BLaER1 (cell line): Measurements from ENCODE around the gene PAX6.

ENCODE experiments used
- H3K27ac ChIP-seq: shearing (Covaris generic); formaldehyde crosslinking; 2 replicates; pipeline ENCODE4 v1.8.1; 2022
- H3K27me3 ChIP-seq: shearing (Covaris generic); formaldehyde crosslinking; 2 replicates; pipeline ENCODE4 v1.8.1; 2022
- H3K36me3 ChIP-seq: shearing (Covaris generic); formaldehyde crosslinking; 2 replicates; pipeline ENCODE4 v1.8.1; 2022
- H3K4me1 ChIP-seq: shearing (Covaris generic); formaldehyde crosslinking; 2 replicates; pipeline ENCODE4 v1.8.1; 2022
- H3K4me2 ChIP-seq: shearing (Covaris generic); formaldehyde crosslinking; 2 replicates; pipeline ENCODE4 v1.8.1; 2022
- H3K4me3 ChIP-seq: shearing (Covaris generic); formaldehyde crosslinking; 2 replicates; pipeline ENCODE4 v1.8.1; 2022
- H3K9ac ChIP-seq: shearing (Covaris generic); formaldehyde crosslinking; 2 replicates; pipeline ENCODE4 v1.8.1; 2022
- H3K9me3 ChIP-seq: shearing (Covaris generic); formaldehyde crosslinking; 2 replicates; pipeline ENCODE4 v1.8.1; 2022
- H4K20me1 ChIP-seq: shearing (Covaris generic); formaldehyde crosslinking; 2 replicates; pipeline ENCODE4 v1.8.1; 2022
- Cebpa-rat ChIP-seq: shearing (Covaris generic); IDR thresholded peaks from 2 replicates; pipeline ENCODE4 v1.8.1; 2022

PAX6 gene

GRCh38 chr11:31810779-31811647, at the start of gene PAX6:
TSS of gene PAX6 (minus strand) at chr11:31811322. CDS start at chr11:31806411, 4,911 bp downstream.
- H3K9me3 ChIP-seq: peaks cover 63% of the 10 kb centered on the region
- H3K27me3 ChIP-seq: peaks cover 100% of the 10 kb centered on the region
- no peaks in the 10 kb centered on the region for H3K36me3 ChIP-seq
- peaks cover 75% of the 10 kb centered on the region for H4K20me1 ChIP-seq
- no peak within 1 kb of the TSS for H3K27ac ChIP-seq
- H3K4me2 ChIP-seq: peak within 1 kb of the TSS; percentile 61
- peak within 1 kb of the TSS; percentile 52 for H3K4me3 ChIP-seq
- peaks cover 11% of the 10 kb centered on the region; the same call in 1 of the 2 replicates for H3K4me1 ChIP-seq
- no peak within 1 kb of the TSS for H3K9ac ChIP-seq
- no peak for TF ChIP-seq Cebpa-rat

- H3K9ac ChIP-seq: no peak overlapping the region
- no peak for TF ChIP-seq Cebpa-rat
- no peak overlapping the region for H3K4me3 ChIP-seq
- no peaks in the 10 kb centered on the region; the same call in 1 of the 2 replicates for H3K9me3 ChIP-seq
- H3K27ac ChIP-seq: no peak overlapping the region
- no peaks in the 10 kb centered on the region for H4K20me1 ChIP-seq
- no peaks in the 10 kb centered on the region for H3K4me1 ChIP-seq
- H3K27me3 ChIP-seq: no peaks in the 10 kb centered on the region
- no peaks in the 10 kb centered on the region for H3K36me3 ChIP-seq
- H3K4me2 ChIP-seq: no peak overlapping the region
Measured at GRCh38 chr11:31860391-31860790, 49.3 kb upstream of the PAX6 start.

GRCh38 chr11:31856248-31856647, 45.1 kb upstream of the PAX6 start:
- no peaks in the 10 kb centered on the region for H3K36me3 ChIP-seq
- no peak for TF ChIP-seq Cebpa-rat
- no peaks in the 10 kb centered on the region for H3K4me1 ChIP-seq
- H4K20me1 ChIP-seq: no peaks in the 10 kb centered on the region
- no peaks in the 10 kb centered on the region for H3K9me3 ChIP-seq
- no peak overlapping the region for H3K4me3 ChIP-seq
- H3K9ac ChIP-seq: no peak overlapping the region
- H3K27ac ChIP-seq: no peak overlapping the region
- H3K27me3 ChIP-seq: no peaks in the 10 kb centered on the region
- H3K4me2 ChIP-seq: no peak overlapping the region

GRCh38 chr11:31855466-31855865, 44.3 kb upstream of the PAX6 start:
- Histone ChIP-seq H3K4me3 (no peak overlapping the region), H3K4me1 (no peaks in the 10 kb centered on the region), H3K36me3 (no peaks in the 10 kb centered on the region), H3K9me3 (no peaks in the 10 kb centered on the region), H3K27ac (no peak overlapping the region), H3K27me3 (no peaks in the 10 kb centered on the region), H4K20me1 (no peaks in the 10 kb centered on the region), H3K4me2 (no peak overlapping the region), H3K9ac (no peak overlapping the region)
- no peak for TF ChIP-seq Cebpa-rat

- no peak overlapping the region for H3K4me2 ChIP-seq
Measured at GRCh38 chr11:31850365-31850764, 39.2 kb upstream of the PAX6 start.

GRCh38 chr11:31847761-31848160, 36.6 kb upstream of the PAX6 start:
- H3K9ac ChIP-seq: no peak overlapping the region
- H3K36me3 ChIP-seq: no peaks in the 10 kb centered on the region
- no peak overlapping the region for H3K4me2 ChIP-seq
- no peaks in the 10 kb centered on the region for H3K4me1 ChIP-seq
- no peak overlapping the region for H3K4me3 ChIP-seq
- no peaks in the 10 kb centered on the region for H3K27me3 ChIP-seq
- no peaks in the 10 kb centered on the region for H3K9me3 ChIP-seq
- H4K20me1 ChIP-seq: no peaks in the 10 kb centered on the region
- H3K27ac ChIP-seq: no peak overlapping the region
- TF ChIP-seq Cebpa-rat: no peak

More at GRCh38 chr11:31850365-31850764, 39.2 kb upstream of the PAX6 start:
- Histone ChIP-seq H3K4me3 (no peak overlapping the region), H3K27ac (no peak overlapping the region), H3K36me3 (no peaks in the 10 kb centered on the region), H3K4me1 (no peaks in the 10 kb centered on the region), H3K9ac (no peak overlapping the region), H3K27me3 (no peaks in the 10 kb centered on the region), H4K20me1 (no peaks in the 10 kb centered on the region), H3K9me3 (no peaks in the 10 kb centered on the region)
- TF ChIP-seq Cebpa-rat: no peak

GRCh38 chr11:31845331-31845730, 34.2 kb upstream of the PAX6 start:
- Histone ChIP-seq H3K4me2 (no peak overlapping the region), H3K36me3 (no peaks in the 10 kb centered on the region), H3K27me3 (no peaks in the 10 kb centered on the region), H3K4me1 (no peaks in the 10 kb centered on the region), H3K27ac (no peak overlapping the region), H3K9me3 (no peaks in the 10 kb centered on the region), H3K4me3 (no peak overlapping the region), H3K9ac (no peak overlapping the region), H4K20me1 (no peaks in the 10 kb centered on the region)
- no peak for TF ChIP-seq Cebpa-rat

GRCh38 chr11:31844351-31844750, 33.2 kb upstream of the PAX6 start:
- H3K9ac ChIP-seq: no peak overlapping the region
- no peaks in the 10 kb centered on the region for H3K27me3 ChIP-seq
- no peak for TF ChIP-seq Cebpa-rat
- no peaks in the 10 kb centered on the region for H3K9me3 ChIP-seq
- H3K36me3 ChIP-seq: no peaks in the 10 kb centered on the region
- H3K27ac ChIP-seq: no peak overlapping the region
- no peaks in the 10 kb centered on the region for H4K20me1 ChIP-seq
- H3K4me1 ChIP-seq: no peaks in the 10 kb centered on the region
- H3K4me3 ChIP-seq: no peak overlapping the region
- H3K4me2 ChIP-seq: no peak overlapping the region

GRCh38 chr11:31841435-31841834, 30.3 kb upstream of the PAX6 start:
- Histone ChIP-seq H3K27ac (no peak overlapping the region), H3K27me3 (no peaks in the 10 kb centered on the region), H3K9ac (no peak overlapping the region), H3K36me3 (no peaks in the 10 kb centered on the region), H3K4me1 (no peaks in the 10 kb centered on the region), H3K4me3 (no peak overlapping the region), H3K4me2 (no peak overlapping the region), H4K20me1 (no peaks in the 10 kb centered on the region), H3K9me3 (no peaks in the 10 kb centered on the region)
- no peak for TF ChIP-seq Cebpa-rat

- H3K4me2 ChIP-seq: no peak overlapping the region
- no peaks in the 10 kb centered on the region for H3K4me1 ChIP-seq
- H4K20me1 ChIP-seq: no peaks in the 10 kb centered on the region
- H3K36me3 ChIP-seq: no peaks in the 10 kb centered on the region
- no peaks in the 10 kb centered on the region for H3K9me3 ChIP-seq
- no peaks in the 10 kb centered on the region; the same call in 1 of the 2 replicates for H3K27me3 ChIP-seq
- no peak overlapping the region for H3K9ac ChIP-seq
- no peak overlapping the region for H3K27ac ChIP-seq
- TF ChIP-seq Cebpa-rat: no peak
- no peak overlapping the region for H3K4me3 ChIP-seq
Measured at GRCh38 chr11:31834237-31834636, 23.1 kb upstream of the PAX6 start.
